Measurements from ENCODE around the gene GPR62.
"Not testable (repeated sequence)": the region's sequence is repeated elsewhere in the genome, so short reads cannot be mapped to it uniquely, and the experiment has no call there.

Gene GPR62

DNA sequence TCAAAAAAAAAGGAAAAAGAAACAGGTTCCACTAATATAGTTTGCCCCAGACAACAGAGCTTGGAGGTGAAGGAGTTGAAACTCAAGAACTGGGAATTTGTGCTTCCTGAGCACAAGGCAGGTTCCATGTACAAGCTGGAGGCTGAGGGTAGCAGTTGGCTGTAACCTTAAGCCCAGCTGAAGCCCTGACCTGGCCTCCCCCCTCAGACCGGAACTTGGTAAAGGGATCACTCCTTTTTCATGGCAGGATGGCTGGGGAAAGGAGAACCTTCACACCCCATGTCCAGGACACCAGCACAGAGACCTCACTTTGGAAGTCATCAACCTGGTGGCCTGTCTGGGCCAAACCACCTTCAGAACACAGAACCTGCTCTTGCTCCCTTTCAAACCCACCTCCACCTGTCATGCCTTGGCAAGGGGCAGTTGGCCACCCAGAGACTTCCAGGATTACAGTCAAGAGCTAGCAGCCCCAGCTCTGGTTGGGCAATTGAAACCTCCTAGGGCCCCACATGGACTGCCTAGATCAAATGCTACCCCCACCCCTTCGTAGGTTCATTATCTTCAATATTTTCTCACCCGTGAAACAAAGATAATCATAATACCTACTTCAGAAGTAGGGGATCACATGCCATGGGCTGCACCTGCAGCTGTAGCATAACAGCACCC lies 37.0 kb downstream of the GPR62 start:
- no peak for DNase-seq (ENCODE audit: low read depth)

DNA sequence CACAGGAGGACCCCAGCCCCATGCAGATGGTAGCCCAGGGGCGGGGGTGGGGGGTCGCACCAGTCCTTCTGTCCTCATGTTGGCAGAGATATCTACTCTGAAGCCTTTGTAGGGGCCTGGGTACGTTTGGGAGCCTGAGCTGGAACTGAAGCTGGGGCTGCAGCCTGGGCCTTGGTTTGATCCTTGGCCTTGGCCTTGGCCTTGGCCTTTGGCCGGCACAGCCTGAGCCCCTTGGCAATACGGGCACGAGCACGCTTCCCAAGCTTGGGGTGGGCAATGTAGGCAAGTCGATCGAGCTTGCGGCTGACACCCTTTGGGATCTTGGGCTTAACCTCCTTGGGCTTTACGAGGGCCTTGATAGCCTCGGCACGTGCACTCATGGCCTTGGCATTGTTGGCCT lies 38.5 kb downstream of the GPR62 start:
- DNase-seq (ENCODE audit: low read depth): not testable (repeated sequence)

DNA sequence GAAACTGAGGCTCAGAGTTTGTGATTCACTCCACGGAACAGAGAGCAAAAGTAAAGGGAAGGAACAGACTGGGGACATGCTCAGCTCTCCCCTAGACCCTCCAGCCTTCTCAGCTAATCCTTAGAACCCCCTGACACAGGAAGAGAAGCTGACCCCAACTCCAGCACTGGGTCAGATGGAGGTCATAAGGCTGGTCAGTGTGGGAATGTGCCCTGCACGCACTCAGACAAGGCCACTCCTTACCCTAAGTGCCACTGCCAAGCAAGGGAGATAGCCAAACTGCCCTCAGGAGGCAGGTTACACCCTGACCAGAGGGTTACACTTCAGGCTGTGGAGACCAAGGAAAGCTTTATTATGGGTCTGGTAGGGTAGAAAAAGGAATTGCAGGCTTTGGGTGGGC lies 39.3 kb downstream of the GPR62 start:
- no peak for DNase-seq (ENCODE audit: low read depth)

DNA sequence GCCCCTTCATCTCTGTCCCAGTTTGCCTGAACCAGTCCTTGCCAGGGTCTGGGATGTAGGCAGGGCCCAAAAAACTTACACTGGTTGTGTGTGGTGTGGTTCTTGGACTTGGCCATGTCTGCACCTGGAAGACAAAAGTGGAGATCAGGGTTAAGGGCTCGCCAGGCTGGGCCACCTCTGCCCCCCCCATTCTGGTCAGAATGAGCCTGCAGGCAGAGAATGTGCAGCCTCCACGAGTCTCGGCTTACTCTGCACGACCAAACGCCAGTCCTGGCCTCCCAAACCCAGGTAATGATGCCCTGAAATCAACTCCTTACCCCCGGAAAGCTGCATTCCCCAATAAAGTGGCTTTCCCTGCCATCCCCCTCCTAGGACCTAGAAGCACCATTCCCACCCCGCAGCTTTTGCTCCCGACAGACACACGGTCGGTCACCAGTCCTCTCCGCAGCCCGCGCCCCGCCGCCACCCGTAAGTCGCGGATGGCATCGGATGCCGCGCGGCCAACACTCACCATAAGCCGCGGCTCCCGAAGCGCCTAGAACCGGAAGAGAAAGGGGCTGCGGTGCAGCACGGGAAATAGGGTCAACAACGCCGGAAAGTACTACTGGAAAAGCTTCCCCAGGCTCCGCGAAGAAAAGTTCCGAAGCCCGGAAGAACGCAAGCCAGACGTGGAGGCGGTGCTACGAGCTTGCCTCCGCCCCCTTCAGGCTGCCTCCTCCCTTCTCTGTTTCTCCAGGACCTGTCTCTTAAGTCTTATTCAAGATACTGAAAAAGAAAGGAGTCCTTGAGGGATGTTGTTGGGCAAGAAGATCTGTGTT lies 40.4 kb downstream of the GPR62 start, which contains the start of gene RPL29:
Gene RPL29 (minus strand): TSS at position 550 of the 818 bp plus-strand sequence. CDS start 434 bp downstream, at position 116.
- peak; percentile 86 for DNase-seq (ENCODE audit: low read depth)

DNA sequence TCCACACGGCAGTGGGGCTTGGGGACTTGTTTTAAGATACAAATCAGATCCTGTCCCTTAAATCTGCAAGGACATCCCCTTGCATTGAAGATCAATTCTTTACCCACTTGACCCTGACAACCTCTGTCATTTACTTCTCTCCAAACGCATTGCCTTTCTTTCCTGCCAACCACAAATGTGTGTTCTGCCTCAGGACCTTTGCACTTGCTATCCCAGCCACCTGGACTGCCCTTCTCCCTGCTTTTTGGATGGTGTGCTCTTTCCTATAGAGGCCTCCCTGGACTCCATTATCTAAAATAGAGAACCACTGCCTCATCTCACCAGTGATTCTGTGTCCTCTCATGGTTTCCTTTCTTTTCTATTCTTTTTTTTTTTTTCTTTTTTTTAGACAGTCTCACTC lies 42.0 kb downstream of the GPR62 start:
- no peak for DNase-seq (ENCODE audit: low read depth)

DNA sequence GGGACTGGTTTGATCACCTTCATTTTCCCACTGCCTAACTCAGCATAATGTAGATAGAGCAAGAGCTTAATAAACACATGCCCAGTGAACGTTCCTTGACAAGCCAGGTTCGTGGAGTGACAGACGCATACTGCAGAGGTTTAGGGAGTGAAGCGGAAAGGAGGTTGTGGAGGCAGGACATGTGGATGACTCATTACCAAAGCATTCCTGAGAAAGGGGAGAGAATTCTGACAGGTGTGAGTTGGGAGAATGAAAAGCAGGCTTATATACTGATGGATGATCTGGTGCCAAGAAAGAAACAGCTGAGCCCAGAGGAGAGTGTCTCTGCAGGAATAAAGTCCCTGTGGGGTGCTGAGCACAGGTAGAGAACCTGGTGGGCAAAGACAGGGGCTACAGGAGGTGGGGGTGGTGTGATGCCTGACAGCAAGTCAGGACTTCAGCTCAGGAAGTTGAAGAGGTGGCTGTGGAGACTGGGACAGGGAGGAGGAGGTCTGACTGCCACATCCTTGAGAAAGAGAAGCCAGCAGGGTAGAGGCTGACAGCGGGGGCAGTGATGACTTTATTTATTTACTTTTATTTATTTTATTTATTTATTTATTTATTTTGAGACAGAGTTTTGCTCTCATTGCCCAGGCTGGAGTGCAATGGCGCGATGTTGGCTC lies 42.9 kb downstream of the GPR62 start:
- DNase-seq (ENCODE audit: low read depth): no peak

DNA sequence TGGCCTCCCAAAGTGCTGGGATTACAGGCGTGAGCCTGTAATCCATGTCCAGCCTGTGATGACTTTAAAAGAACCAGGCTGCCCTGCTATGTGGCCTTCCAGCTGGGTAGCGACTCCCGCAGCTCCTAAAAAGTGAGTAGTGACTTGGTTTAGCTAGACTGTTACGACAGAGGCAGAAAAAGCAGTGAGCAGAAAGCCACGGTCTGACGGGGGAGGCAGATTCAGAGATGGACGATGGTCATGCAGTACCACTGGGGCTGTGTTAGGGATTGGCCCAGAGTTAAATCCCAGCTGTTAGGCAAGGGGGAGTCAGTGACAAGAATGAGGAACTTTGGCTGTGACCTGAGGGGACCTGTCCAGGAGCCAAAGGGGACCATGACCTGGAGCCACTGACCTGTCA lies 43.6 kb downstream of the GPR62 start:
- DNase-seq (ENCODE audit: low read depth): no peak

DNA sequence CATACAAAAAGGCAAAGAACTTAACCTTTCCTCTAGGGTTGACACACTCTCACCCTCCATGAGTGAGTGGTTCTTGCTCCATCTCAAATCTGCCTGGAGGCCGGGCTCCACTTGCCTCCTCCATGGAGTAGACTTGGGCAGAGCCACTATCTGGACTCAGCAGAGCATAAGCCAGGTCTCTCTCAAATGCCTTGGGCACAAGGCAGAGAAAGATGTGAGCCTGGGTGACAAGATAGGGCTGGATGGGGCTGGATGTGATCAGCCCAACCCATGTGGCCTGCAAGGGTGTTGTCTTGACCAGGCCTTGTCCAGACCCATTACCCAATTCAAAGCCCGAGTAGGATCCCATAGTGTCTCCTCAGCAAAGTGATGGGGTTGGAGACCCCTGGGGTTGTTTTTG lies 44.7 kb downstream of the GPR62 start:
- DNase-seq (ENCODE audit: low read depth): no peak

DNA sequence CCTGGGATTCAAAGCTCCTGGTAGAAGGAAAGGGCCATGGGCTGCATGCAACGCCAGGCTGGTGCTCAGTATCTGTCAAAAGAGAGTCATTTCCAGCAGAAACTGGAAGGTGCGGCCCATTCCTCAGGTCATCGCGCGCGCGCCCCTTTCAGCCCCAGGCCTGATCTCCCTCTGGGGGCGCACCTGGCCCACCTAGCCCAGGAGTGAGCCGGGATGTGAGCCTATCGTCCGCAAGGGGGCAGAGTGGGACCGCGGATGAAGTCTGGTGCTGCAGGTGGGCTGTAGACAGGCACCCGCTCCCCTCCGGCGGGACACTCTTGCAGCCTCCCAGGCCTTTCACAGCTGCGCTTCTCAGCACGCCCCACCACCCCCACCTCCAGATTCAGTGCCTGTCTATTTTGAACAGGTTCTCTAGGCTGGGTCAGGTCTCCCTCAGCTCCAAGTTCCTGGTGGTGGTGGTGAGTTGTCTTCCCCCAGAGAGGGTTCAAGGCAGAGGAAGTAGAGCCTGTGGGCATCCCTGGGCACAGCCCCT lies 46.3 kb downstream of the GPR62 start:
- DNase-seq (ENCODE audit: low read depth): peak; percentile 79

DNA sequence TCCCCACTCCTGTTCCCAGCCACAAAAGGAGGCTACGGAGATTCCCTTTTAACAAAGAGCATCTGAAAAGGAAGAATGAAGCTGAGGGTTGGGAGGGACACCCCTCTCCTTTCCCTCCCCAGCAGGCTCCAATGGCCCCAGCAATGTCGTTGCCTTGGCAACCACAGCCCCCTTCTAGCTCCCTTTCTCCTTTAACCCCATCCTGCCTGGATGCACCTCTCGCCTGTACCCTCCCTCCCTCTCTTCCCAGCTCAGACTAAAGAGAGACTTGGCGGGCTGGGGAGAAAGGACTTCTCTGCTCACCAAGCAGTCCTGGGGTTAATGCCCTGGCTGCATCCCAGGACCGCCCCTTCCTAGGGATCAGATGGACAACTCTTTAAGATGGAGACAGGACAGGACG lies 47.6 kb downstream of the GPR62 start:
- DNase-seq (ENCODE audit: low read depth): no peak

DNA sequence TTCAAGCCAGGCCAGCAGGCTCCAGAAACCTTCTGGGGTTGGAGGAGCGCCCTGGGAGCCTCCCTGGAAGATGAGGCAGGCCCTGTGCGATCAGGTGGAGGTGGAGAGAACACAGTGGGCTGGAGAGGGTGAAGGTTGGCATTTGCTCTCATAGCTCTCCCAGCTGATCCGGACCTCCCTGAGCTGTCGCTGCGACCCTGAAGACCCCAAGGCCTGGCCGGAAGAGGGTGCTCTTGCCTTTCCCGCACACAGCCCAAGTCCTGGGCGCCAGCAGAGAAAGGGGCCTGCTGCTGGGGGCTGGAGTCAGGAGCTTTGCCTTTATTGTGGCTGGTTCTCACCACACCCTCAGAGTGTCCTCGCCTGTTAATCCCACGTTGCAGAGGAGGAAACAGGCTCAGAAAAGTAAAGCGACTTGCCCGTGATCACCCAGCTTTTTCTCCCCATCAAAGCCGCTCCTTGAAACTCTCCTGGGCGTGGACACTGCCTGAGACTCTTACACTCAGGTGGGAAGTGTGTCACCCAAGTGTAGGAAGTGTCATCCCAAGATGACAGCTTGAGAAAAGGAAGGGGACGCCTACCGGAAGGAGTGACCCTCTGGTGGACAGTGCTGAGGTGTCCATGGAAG lies 49.1 kb downstream of the GPR62 start:
- DNase-seq (ENCODE audit: low read depth): no peak

DNA sequence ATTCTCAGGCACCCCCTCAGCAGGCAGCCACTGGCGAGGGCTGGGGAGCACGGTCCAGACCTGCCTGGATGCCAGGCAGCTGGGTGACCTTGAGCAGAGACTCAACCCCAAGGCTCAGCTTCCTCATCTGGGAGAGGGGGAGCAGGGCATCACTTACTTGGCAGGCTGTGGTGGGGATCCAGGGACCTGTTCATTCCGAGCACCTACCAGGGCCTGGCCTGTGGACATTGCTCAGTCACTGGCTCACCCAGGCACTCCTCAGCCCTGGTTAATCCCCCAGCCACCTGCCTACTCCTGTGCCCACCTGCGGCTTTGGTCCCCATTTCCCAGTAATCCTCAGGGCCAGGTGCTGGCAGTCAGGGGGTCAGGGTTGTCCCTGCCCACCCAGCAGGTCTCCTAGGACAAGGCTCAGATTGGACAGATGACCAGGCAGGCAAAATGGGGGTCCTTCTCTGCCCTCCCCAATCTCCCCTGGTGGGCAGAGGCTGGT lies 49.8 kb downstream of the GPR62 start:
- no peak for DNase-seq (ENCODE audit: low read depth)

DNA sequence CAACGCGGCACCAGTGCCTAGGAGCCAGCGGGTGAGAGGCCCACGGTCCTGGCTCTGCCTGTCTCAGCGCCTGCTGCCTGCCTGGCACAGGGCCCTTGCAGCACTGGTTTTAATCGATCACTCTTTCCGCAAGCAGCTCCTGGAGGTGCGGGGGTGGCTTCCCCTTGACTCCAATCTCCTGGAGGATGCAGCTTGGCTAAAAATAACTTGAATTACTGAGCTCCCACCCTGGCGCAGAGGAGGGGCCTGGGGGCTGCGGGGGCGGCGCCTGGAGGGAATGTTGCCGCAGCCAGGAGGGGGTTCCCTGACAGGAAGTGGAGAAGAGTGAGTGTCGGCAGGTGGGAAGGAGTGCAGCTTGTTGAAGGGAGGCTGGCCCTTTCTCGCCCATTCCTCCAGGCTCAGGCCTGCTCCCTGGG lies 50.4 kb downstream of the GPR62 start:
- DNase-seq (ENCODE audit: low read depth): no peak

DNA sequence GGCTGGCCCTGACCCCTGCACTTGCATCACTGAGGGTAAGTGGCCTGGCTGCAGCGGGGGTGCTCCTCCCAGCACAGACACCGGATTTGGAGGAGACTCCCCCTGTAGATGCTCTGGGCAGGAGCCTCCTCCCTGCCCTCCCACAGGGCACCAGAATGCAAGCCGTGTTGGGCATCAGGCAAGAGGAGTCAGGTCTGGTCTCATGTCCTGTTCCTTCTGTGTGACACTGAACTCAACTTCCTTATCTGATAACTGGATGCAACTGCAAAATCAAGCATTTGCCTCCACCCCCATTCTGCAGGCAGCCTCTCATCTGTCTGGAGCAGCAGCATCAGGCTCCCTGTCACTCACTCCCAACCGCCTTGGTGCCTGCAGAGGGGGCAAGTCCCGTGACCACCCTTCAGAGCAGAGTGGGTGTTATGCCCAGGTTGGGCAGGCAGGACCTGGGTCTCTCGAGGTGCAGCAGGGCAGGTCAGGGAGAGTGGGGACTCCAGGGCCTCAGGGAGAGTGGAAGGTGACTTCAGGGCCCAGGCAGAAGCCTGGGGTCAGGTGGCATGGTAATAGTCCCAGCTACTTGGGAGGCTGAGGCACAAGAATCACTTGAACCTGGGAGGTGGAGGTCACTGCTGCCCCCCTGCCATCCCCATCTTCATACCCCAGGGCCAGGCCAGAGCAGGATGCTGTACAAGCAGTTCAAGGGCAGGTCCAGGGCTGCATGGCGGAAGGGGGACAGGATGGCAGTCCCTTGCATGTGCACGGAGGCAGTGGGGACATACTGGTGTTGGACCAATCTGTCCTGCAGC lies 51.0 kb downstream of the GPR62 start:
- DNase-seq (ENCODE audit: low read depth): no peak

DNA sequence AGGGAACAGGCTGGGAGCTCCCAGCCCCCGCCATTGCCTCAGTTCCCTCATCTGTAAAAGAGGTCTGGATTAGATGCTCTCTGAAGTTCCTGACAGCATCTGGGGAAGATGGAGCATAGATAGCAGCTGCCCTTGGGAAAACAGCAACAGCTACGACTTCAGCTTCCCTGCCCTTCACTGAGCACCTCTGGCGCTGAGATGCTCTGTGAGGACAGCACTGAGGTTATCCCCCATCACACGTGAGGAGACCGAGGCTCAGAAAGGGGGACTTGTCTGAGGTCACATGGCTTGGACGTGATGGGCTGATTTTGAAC lies 51.6 kb downstream of the GPR62 start:
- DNase-seq (ENCODE audit: low read depth): no peak
